Sigmoid colon (tissue), 3 donors: Measurements from ENCODE around the gene PIP5KL1.

ENCODE experiments used
- POLR2A ChIP-seq, 2 donors: fragments of 450-650 bp; IDR thresholded peaks; one replicate each; pipeline ENCODE4 v1.6.1; 2016; ENCODE audit warnings: antibody characterized with exemption in 2 of 2, mild to moderate bottlenecking in 2 of 2, moderate library complexity in 2 of 2
- TF ChIP-seq, protein P1 (sequence below), 4 experiments: fragments of 450-650 bp in 3 of 4; fragments of 200-600 bp in 1 of 4; IDR thresholded peaks; one replicate each; pipeline ENCODE4 v1.5.1; 2016 to 2019; ENCODE audit warnings: antibody characterized with exemption in 4 of 4, mild to moderate bottlenecking in 3 of 4, moderate library complexity in 2 of 4

DNA sequence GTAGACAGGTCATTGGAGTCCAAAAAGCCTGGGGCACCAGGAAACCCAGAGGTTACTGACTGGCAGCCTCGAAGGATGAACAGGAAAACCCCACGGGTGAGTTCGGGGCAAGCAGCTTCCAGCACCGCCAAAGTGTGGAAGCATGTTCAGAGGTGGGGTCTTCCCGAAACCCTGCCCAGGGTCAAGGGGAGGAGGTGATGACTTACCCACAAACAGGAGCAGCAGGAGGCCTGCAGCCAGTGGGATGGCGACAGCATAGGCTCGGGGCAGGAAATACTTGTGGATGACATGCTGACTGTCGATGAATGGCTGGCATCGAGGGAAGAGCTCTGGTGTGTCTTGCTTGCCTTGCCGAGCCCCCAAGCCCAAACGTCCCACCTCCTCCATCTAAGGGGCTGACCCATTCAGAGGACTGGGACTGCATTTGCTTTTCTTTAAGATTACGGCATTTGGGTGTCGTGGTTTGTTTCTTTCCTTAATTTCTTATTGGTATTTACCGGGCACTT lies 5.8 kb upstream of the PIP5KL1 start:
- TF ChIP-seq, protein P1, sequence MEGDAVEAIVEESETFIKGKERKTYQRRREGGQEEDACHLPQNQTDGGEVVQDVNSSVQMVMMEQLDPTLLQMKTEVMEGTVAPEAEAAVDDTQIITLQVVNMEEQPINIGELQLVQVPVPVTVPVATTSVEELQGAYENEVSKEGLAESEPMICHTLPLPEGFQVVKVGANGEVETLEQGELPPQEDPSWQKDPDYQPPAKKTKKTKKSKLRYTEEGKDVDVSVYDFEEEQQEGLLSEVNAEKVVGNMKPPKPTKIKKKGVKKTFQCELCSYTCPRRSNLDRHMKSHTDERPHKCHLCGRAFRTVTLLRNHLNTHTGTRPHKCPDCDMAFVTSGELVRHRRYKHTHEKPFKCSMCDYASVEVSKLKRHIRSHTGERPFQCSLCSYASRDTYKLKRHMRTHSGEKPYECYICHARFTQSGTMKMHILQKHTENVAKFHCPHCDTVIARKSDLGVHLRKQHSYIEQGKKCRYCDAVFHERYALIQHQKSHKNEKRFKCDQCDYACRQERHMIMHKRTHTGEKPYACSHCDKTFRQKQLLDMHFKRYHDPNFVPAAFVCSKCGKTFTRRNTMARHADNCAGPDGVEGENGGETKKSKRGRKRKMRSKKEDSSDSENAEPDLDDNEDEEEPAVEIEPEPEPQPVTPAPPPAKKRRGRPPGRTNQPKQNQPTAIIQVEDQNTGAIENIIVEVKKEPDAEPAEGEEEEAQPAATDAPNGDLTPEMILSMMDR (IDR thresholded peaks at IDR 0.05) = no peak
- TF ChIP-seq POLR2A (IDR thresholded peaks at IDR 0.05) = no peak
